Measurements from ENCODE around the gene AVPR2. TPM values are rescaled to one million over a fixed set of nuclear protein-coding genes. Genes with fewer than 3 reads are reported as not detected.

AVPR2 gene
- total and polyA plus RNA-seq, 9 of the 15 experiments (the other 6 are each of a cell fraction or from before 2014, with no cell fraction given) = not detected

- no peak overlapping the region for H2AFZ ChIP-seq (ENCODE audit: low read depth, low read length)
- WGBS (ENCODE audit: insufficient coverage, low coverage, missing lambda C conversion rate) = 100% methylated on average over 4 of the region's 17 CpGs
- H3K4me2 ChIP-seq (ENCODE audit: insufficient read depth, low read length) = no peak overlapping the region
- BruUV-seq (replicated peaks) = no TSS peak
- FAIRE-seq (no peak), ATAC-seq (no peak), DNase-seq (ENCODE audit: extremely low read depth in 1 of 4, low spot score in 3 of 4) (no peak)
- H3K9me1 ChIP-seq (ENCODE audit: control insufficient read depth, insufficient read depth, low read length) = no peaks in the 10 kb centered on the region
- no peaks in the 10 kb centered on the region for H3K79me2 ChIP-seq (ENCODE audit: control insufficient read depth, insufficient read depth, low read length)
- H4K20me1 ChIP-seq (replicated peaks; ENCODE audit: control insufficient read depth, insufficient read depth, low read length) = peaks cover 5% of the 10 kb centered on the region; the same call in 1 of the 2 replicates
- no peaks in the 10 kb centered on the region for H3K9me3 ChIP-seq (replicated peaks; ENCODE audit: control insufficient read depth, insufficient read depth, low read depth, low read length)
- CTCF ChIA-PET (ENCODE audit: low intra/inter-chr PET ratio) = no interaction called here
- H3K4me3 ChIP-seq = no peak overlapping the region
- POLR2A ChIA-PET = interaction anchor here (0.9 kb wide), 1 partner anchor 11 kb away, joined by 4 read pairs; no protein-coding TSS in a partner anchor
- H3K36me3 ChIP-seq (ENCODE audit: control insufficient read depth, insufficient read depth, low read length) = peaks cover 34% of the 10 kb centered on the region; the same call in 2 of the 3 replicates
- H3K27me3 ChIP-seq (ENCODE audit: control insufficient read depth in 2 of 2, insufficient read depth in 2 of 2, low read length in 2 of 2) = no peaks in the 10 kb centered on the region
- intact Hi-C loops (cut with micrococcal nuclease) (no loop called here), in situ Hi-C loops (cut with MboI) (no loop called here)
- no peak overlapping the region for H3K27ac ChIP-seq (ENCODE audit: extremely low read depth, low read depth, low read length)
- no peak for TF ChIP-seq TSC22D4 (tag; IDR thresholded peaks at IDR 0.05)
- no peak for TF ChIP-seq CTCF (IDR thresholded peaks at IDR 0.05 in 2 of 3, conservative IDR thresholded peaks at IDR 0.05 in 1 of 3; ENCODE audit: insufficient read depth in 2 of 3, low read depth in 1 of 3, low read length in 3 of 3)
- no peak for TF ChIP-seq ZBTB17 (CRISPR knock-in tag; IDR thresholded peaks at IDR 0.05)
- no peak for TF ChIP-seq CEBPG (CRISPR knock-in tag; IDR thresholded peaks at IDR 0.05)
- TF ChIP-seq CEBPG (tag; conservative IDR thresholded peaks at IDR 0.05 in 1 of 2, IDR thresholded peaks at IDR 0.05 in 1 of 2) = no peak
- TF ChIP-seq NCOR1 (IDR thresholded peaks at IDR 0.05) = no peak
- TF ChIP-seq FOXM1 (IDR thresholded peaks at IDR 0.05; ENCODE audit: low read depth) = no peak
- TF ChIP-seq FOXM1 (CRISPR knock-in tag; IDR thresholded peaks at IDR 0.05; ENCODE audit: low read depth) = no peak
- TF ChIP-seq MEF2D (tag; conservative IDR thresholded peaks at IDR 0.05; ENCODE audit: low read depth) = no peak
- no peak for TF ChIP-seq ZNF655 (CRISPR knock-in tag; IDR thresholded peaks at IDR 0.05)
- TF ChIP-seq FIP1L1 (IDR thresholded peaks at IDR 0.05; ENCODE audit: low read depth, low read length, poor library complexity, severe bottlenecking) = no peak
- no peak for TF ChIP-seq WHSC1 (IDR thresholded peaks at IDR 0.05; ENCODE audit: low read length)
- no peak for TF ChIP-seq NFIC (IDR thresholded peaks at IDR 0.05)
- no peak for TF ChIP-seq ZC3H11A (IDR thresholded peaks at IDR 0.05; ENCODE audit: low read depth, low read length)
- no peak for TF ChIP-seq HNRNPH1 (optimal IDR thresholded peaks at IDR 0.05; ENCODE audit: low read depth, low read length)
- TF ChIP-seq HNRNPLL (IDR thresholded peaks at IDR 0.05; ENCODE audit: low read depth, low read length, poor library complexity, severe bottlenecking) = no peak
- no peak for TF ChIP-seq LEF1 (IDR thresholded peaks at IDR 0.05)
- peak overlapping the region in 1 of 2 experiments; percentile 26; a peak in 2 of 4 replicates for H3K9ac ChIP-seq (ENCODE audit: insufficient read depth in 1 of 2, low read depth in 2 of 2, low read length in 2 of 2)
- peaks cover 0 to 30% of the 10 kb centered on the region in 2 experiments; a peak in 3 of 5 replicates for H3K4me1 ChIP-seq (replicated peaks in 1 of 2; ENCODE audit: control insufficient read depth in 2 of 2, insufficient read depth in 2 of 2, low read length in 2 of 2)
Observed at GRCh38 chrX:153913701-153914100, 9.2 kb downstream of the AVPR2 start.

Measured in K562 (cell line).